HepG2 (cell line): ENCODE measurements around the gene DAB1. TPM values are rescaled to one million over a fixed set of nuclear protein-coding genes. Genes with fewer than 3 reads are reported as not detected.
A peak's percentile ranks its signal among the peaks of the same experiment; 100 is the strongest.

Experiments used
- ATAC-seq: fragments of 200-7000 bp; cut with Tn5 transposase; 3 replicates; pipeline ENCODE4 v1.9.1; 2020; ENCODE audit warnings: mild to moderate bottlenecking, moderate library complexity
- BruUV-seq: library from RNA; stranded (reverse); fragments of 400-500 nt; replicated peaks from 2 replicates; lab custom pipeline; 2021; lab: Mats Ljungman, UMichigan
- CTCF ChIA-PET: fragments of 300-600 bp; formaldehyde crosslinking; extraction: SDS; loops from one replicate; lab custom pipeline; 2021; ENCODE audit warnings: low total read pairs, inconsistent platforms, low intra/inter-chr PET ratio; lab: Yijun Ruan, JAX
- POLR2A ChIA-PET: fragments of 350-600 bp; sonication (Branson Sonifier 250); formaldehyde crosslinking; loops from one replicate; lab custom pipeline; 2020; ENCODE audit warnings: antibody characterized with exemption, inconsistent platforms; lab: Yijun Ruan, JAX
- DNase-seq: peaks from one replicate; pipeline ENCODE4 v3.0.0-alpha.2; 2015; ENCODE audit warnings: low spot score
- FAIRE-seq: peaks from 3 replicates; lab custom pipeline; 2011; peaks lifted over from hg19 to GRCh38; lab: Jason Lieb, UNC
- H2AFZ ChIP-seq: one replicate; pipeline ENCODE4 v1.6.1; 2011; ENCODE audit warnings: low read length, inconsistent platforms
- H3K27ac ChIP-seq: fragments of 300-600 bp; 3 replicates; pipeline ENCODE4 v1.8.0; 2011; ENCODE audit warnings: mixed run types, mild to moderate bottlenecking, mixed read lengths, low read length, inconsistent platforms; ENCODE audit not compliant: insufficient read depth; ENCODE audit errors: extremely low read length
- H3K27me3 ChIP-seq, 2 experiments: fragments of 200-600 bp in 1 of 2; 2 replicates in 1 of 2; 3 replicates in 1 of 2; pipeline versions ENCODE4 v1.6.0 to v1.8.0; 2011; ENCODE audit warnings: low read length in 2 of 2, mild to moderate bottlenecking in 2 of 2, moderate library complexity in 2 of 2, inconsistent platforms in 1 of 2; ENCODE audit not compliant: insufficient read depth in 2 of 2, control insufficient read depth in 1 of 2
- H3K36me3 ChIP-seq, 2 experiments: fragments of 200-600 bp in 1 of 2; replicated peaks in 1 of 2; 2 replicates in 1 of 2; 3 replicates in 1 of 2; pipeline versions ENCODE4 v1.5.1 to v1.8.0; 2011; ENCODE audit warnings: low read length in 2 of 2, inconsistent platforms in 1 of 2; ENCODE audit not compliant: insufficient read depth in 2 of 2, control insufficient read depth in 1 of 2
- H3K4me1 ChIP-seq: 2 replicates; pipeline ENCODE4 v1.5.1; 2012; ENCODE audit warnings: low read length, inconsistent platforms; ENCODE audit not compliant: insufficient read depth
- H3K4me2 ChIP-seq: 2 replicates; pipeline ENCODE4 v1.6.0; 2011; ENCODE audit warnings: low read depth, low read length, inconsistent platforms
- H3K4me3 ChIP-seq, 3 experiments: fragments of 200-600 bp in 1 of 3; sonication (generic), shearing (Covaris generic) in 1 of 3; replicated peaks in 1 of 3; 2 replicates each; pipeline ENCODE4 v1.5.1; 2011 to 2016; ENCODE audit warnings: low read length in 3 of 3, inconsistent platforms in 2 of 3, low read depth in 2 of 3, mild to moderate bottlenecking in 2 of 3, control low read depth in 1 of 3, mixed read lengths in 1 of 3; ENCODE audit not compliant: insufficient read depth in 1 of 3
- H3K79me2 ChIP-seq: one replicate; pipeline ENCODE4 v1.6.1; 2011; ENCODE audit warnings: low read length, inconsistent platforms; ENCODE audit not compliant: insufficient read depth
- H3K9ac ChIP-seq: 2 replicates; pipeline ENCODE4 v1.6.0; 2011; ENCODE audit warnings: mild to moderate bottlenecking, low read depth, low read length, inconsistent platforms; ENCODE audit not compliant: insufficient read depth
- H3K9me3 ChIP-seq: 2 replicates; pipeline ENCODE4 v1.5.1; 2012; ENCODE audit warnings: mild to moderate bottlenecking, low read length
- H4K20me1 ChIP-seq: 2 replicates; pipeline ENCODE4 v1.6.0; 2011; ENCODE audit warnings: inconsistent platforms, mild to moderate bottlenecking, low read length, moderate library complexity; ENCODE audit not compliant: insufficient read depth
- AFF4 ChIP-seq: sonication (generic); formaldehyde crosslinking; IDR thresholded peaks from 2 replicates; pipeline ENCODE4 v1.4.0; 2020; ENCODE audit warnings: missing genetic modification reagents
- AKAP8 ChIP-seq: sonication (generic); formaldehyde crosslinking; IDR thresholded peaks from 2 replicates; pipeline ENCODE4 v1.5.1; 2020; ENCODE audit warnings: mild to moderate bottlenecking, missing genetic modification reagents
- BCL6 ChIP-seq: IDR thresholded peaks from 2 replicates; pipeline ENCODE4 v1.6.1; 2016; ENCODE audit warnings: missing genetic modification reagents, missing compliant biosample characterization
- DPF2 ChIP-seq: sonication (generic); formaldehyde crosslinking; IDR thresholded peaks from 2 replicates; pipeline ENCODE4 v1.4.0; 2020; ENCODE audit warnings: mild to moderate bottlenecking, low read depth, missing genetic modification reagents, borderline replicate concordance
- HNRNPLL ChIP-seq: fragments of 200-400 bp; formaldehyde crosslinking; IDR thresholded peaks from 2 replicates; pipeline ENCODE4 v1.6.1; 2017; ENCODE audit warnings: mild to moderate bottlenecking, low read depth, low read length; ENCODE audit not compliant: poor library complexity, severe bottlenecking
- NFYB ChIP-seq: sonication (generic); formaldehyde crosslinking; IDR thresholded peaks from 2 replicates; pipeline ENCODE4 v1.4.0; 2020; ENCODE audit warnings: missing genetic modification reagents
- RFX1 ChIP-seq: fragments of 450-650 bp; IDR thresholded peaks from 2 replicates; pipeline ENCODE4 v1.6.1; 2017
- STAG1 ChIP-seq: sonication (generic); formaldehyde crosslinking; IDR thresholded peaks from 2 replicates; pipeline ENCODE4 v1.4.0; 2020; ENCODE audit warnings: missing genetic modification reagents
- ZNF343 ChIP-seq: sonication (generic); formaldehyde crosslinking; IDR thresholded peaks from 2 replicates; pipeline ENCODE4 v1.4.0; 2020; ENCODE audit warnings: mild to moderate bottlenecking, missing genetic modification reagents
- ZNF790 ChIP-seq: sonication (generic); formaldehyde crosslinking; IDR thresholded peaks from 2 replicates; pipeline ENCODE4 v1.8.0; 2022; ENCODE audit warnings: missing genetic modification reagents, mild to moderate bottlenecking, borderline replicate concordance
- WGBS: methylation state at CpG from one replicate; pipeline ENCODE4 v1.1.6; 2017; ENCODE audit warnings: low lambda C conversion rate; 5-methylcytosine and 5-hydroxymethylcytosine counted together
- in situ Hi-C: cut with HindIII; loops from 2 replicates; pipeline ENCODE4 v1.10.0; 2017; ENCODE audit warnings: low pct_unique_long_range_greater_than_20kb; ENCODE audit not compliant: extremely low pct_ligation_motif_present
- intact Hi-C: fragments of 100-400 bp; cut with micrococcal nuclease; formaldehyde crosslinking; loops from one replicate; pipeline ENCODE4 v1.10.0; 2022; ENCODE audit not compliant: unreplicated experiment
- polyA plus RNA-seq, 8 experiments: library from polyadenylated mRNA; depleted of rRNA in 3 of 8; stranded (reverse) in 7 of 8; unstranded in 1 of 8; fragments of >200 nt; fragmentation: Illumina TruSeq in 4 of 8; extraction: Trizol in 4 of 8; gene quantifications; 2 replicates each; pipeline versions ENCODE4 v1.2.1 to v1.2.3, GENCODE V29; 2011 to 2016; ENCODE audit warnings: low read depth in 4 of 8, missing spikeins in 1 of 8, mixed read lengths in 1 of 8; ENCODE audit not compliant: insufficient read depth in 1 of 8
- total RNA-seq, 5 experiments: library from RNA; depleted of rRNA; stranded (reverse); fragments of >200 nt; fragmentation: Illumina TruSeq; extraction: Trizol; gene quantifications; 2 replicates each; pipeline ENCODE4 v1.2.3, GENCODE V29; 2016; ENCODE audit warnings: low read depth in 1 of 5

Gene DAB1
- total and polyA plus RNA-seq, 2 of the 13 experiments (the other 11 are each of a cell fraction or from before 2014, with no cell fraction given), result 0.04 to 0.13 TPM

GRCh38 chr1:57254022-57254421 is 169.8 kb downstream of the DAB1 start (continued):
- TF ChIP-seq AFF4 (CRISPR knock-in tag), result no peak
- no peak for TF ChIP-seq ZNF343 (CRISPR knock-in tag)
- no peak for TF ChIP-seq AKAP8
- TF ChIP-seq BCL6, result no peak
- no peak for TF ChIP-seq HNRNPLL
- no peak for TF ChIP-seq RFX1
- TF ChIP-seq NFYB (CRISPR knock-in tag), result no peak
- no peak for TF ChIP-seq DPF2 (CRISPR knock-in tag)

- 46% methylated on average over 10 of the region's 10 CpGs for WGBS
- Histone ChIP-seq H3K27ac (no peak overlapping the region), H3K4me3 (no peak overlapping the region), H3K9me3 (peaks cover 4% of the 10 kb centered on the region; the same call in 1 of the 2 replicates), H2AFZ (no peak overlapping the region), H3K4me1 (no peaks in the 10 kb centered on the region), H3K27me3 (no peaks in the 10 kb centered on the region), H3K4me2 (no peak overlapping the region), H4K20me1 (no peaks in the 10 kb centered on the region), H3K36me3 (no peaks in the 10 kb centered on the region), H3K79me2 (no peaks in the 10 kb centered on the region), H3K9ac (no peak overlapping the region)
- ATAC-seq (peak; percentile 68), DNase-seq (no peak), FAIRE-seq (no peak)
- no TSS peak for BruUV-seq
- TF ChIP-seq STAG1 (CRISPR knock-in tag) (peak; percentile 46), ZNF790 (no peak)
- in situ Hi-C loops, result no loop called here
- POLR2A ChIA-PET, result no interaction called here
- CTCF ChIA-PET, result no interaction called here
- intact Hi-C loops, result no loop called here
Observed at GRCh38 chr1:57252597-57253294, 171.1 kb downstream of the DAB1 start.
